Stimulated activated CD4-positive, alpha-beta T cell treated with anti-CD3 and anti-CD28 coated beads, Interleukin-4, amount 100 ng/mL, for 24 hours (primary cell): ENCODE measurements around the gene TP53TG3.
"Not testable (repeated sequence)": the region's sequence is repeated elsewhere in the genome, so short reads cannot be mapped to it uniquely, and the experiment has no call there.

Experiments
- DNase-seq: peaks from one replicate; pipeline ENCODE4 v3.0.0-alpha.2; 2020

The TP53TG3 gene, protein sequence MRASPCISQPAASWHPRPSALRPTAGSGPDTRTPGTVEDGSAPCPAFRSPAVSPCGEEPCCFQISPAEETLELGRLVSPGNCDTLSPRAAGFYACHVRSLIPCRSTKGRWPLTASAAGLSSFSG

DNA sequence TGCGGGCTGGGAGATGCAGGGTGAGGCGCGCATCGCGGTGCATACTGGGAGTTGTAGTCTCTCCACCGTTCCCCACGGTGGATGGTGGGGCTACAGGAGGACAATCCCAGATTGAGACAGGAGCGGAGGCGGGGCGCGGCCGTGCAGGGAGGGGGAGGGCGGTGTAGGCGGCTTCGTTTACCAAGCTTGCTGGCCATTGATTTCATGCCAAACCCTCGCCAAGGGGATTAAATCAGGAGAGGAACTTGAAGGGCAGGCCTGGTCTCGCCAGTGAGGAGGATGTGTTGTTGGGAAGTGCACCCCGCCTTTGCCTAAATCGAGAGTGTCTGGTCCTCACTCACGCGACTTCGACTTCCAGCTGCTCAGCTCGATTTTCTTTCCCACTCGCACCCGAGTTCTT lies at the start of gene TP53TG3:
TSS of gene TP53TG3 (minus strand) at position 101 of the 400 bp plus-strand sequence. CDS start at position 33, 68 bp downstream.
- not testable (repeated sequence) for DNase-seq

- DNase-seq: not testable (repeated sequence)
Observed at GRCh38 chr16:32650876-32651275, 25.1 kb downstream of the TP53TG3 start.

- DNase-seq: not testable (repeated sequence)
Observed at GRCh38 chr16:32647562-32647961, 28.4 kb downstream of the TP53TG3 start.

DNA sequence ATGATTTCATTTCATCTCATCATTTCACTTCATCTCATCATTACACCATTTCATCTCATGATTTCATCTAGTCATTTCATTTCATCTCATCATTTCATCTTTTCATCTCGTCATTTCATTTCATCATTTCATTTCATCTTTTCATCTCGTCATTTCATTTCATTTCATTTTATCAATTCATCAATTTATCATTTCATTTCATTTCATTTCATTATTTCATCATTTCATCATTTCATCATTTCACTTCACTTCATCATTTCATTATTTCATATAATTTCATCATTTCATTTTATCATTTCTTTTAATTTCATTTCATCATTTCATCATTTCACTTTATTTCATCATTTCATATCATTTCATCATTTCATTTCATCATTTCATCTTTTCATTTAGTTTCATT lies 29.2 kb downstream of the TP53TG3 start:
- DNase-seq: not testable (repeated sequence)

DNA sequence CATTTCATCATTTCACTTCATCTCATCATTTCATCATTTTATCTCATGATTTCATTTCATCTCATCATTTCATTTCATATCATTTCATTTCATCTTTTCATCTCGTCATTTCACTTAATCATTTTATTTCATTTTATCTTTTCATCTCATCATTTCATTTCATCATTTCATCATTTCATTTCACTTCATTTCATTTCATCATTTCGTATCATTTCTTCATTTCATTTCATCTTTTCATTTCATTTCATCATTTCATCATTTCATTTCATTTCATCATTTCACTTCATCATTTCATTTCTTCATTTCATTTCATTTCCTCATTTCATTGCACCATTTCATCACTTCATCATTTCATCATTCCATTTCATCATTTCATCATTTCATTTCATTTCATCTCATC lies 29.8 kb downstream of the TP53TG3 start:
- not testable (repeated sequence) for DNase-seq

DNA sequence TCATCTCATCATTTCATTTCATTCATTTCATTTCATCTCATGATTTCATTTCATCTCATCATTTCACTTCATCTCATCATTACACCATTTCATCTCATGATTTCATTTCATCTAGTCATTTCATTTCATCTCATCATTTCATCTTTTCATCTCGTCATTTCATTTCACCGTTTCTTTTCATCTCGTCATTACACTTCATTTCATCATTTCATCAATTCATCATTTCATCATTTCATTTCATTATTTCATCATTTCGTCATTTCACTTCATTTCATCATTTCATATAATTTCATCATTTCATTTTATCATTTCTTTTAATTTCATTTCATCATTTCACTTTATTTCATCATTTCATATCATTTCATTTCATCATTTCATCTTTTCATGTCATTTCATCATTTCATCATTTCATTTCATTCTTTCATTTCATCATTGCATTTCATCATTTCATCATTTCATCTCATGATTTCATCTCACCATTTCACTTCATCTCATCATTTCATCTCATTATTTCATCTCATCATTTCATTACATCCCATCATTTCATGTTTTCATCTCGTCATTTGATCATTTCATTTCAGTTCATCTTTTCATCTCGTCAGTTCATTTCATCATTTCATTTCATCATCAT lies 30.6 kb downstream of the TP53TG3 start:
- not testable (repeated sequence) for DNase-seq

- DNase-seq: not testable (repeated sequence)
Observed at GRCh38 chr16:32644715-32645114, 31.2 kb downstream of the TP53TG3 start.

- DNase-seq: not testable (repeated sequence)
Observed at GRCh38 chr16:32637614-32638013, 38.4 kb downstream of the TP53TG3 start.

- not testable (repeated sequence) for DNase-seq
Observed at GRCh38 chr16:32632096-32632495, 43.9 kb downstream of the TP53TG3 start.
